Mesendoderm (in vitro differentiated cells): Measurements from ENCODE around the gene YPEL2.

Experiments
- DNase-seq: peaks from one replicate; pipeline ENCODE4 v3.0.0; 2013
- H2AK5ac ChIP-seq: 2 replicates; pipeline ENCODE4 v1.6.1; 2013; ENCODE audit warnings: low read length, inconsistent platforms
- H2BK120ac ChIP-seq: 2 replicates; pipeline ENCODE4 v1.6.1; 2013; ENCODE audit warnings: low read depth, mild to moderate bottlenecking, low read length, moderate library complexity, mixed read lengths
- H2BK15ac ChIP-seq: replicated peaks from 2 replicates; pipeline ENCODE4 v1.6.1; 2013; ENCODE audit warnings: low read depth, mild to moderate bottlenecking, moderate library complexity
- H2BK5ac ChIP-seq: 2 replicates; pipeline ENCODE4 v1.6.1; 2013; ENCODE audit warnings: low read length, inconsistent platforms
- H3K18ac ChIP-seq: 2 replicates; pipeline ENCODE4 v1.6.1; 2013; ENCODE audit warnings: mild to moderate bottlenecking, low read length, mixed read lengths
- H3K23ac ChIP-seq: one replicate; pipeline ENCODE4 v1.6.1; 2013; ENCODE audit warnings: low read length
- H3K27ac ChIP-seq: 2 replicates; pipeline ENCODE4 v1.5.1; 2013; ENCODE audit warnings: low read depth, mild to moderate bottlenecking, inconsistent platforms, low read length, moderate library complexity
- H3K27me3 ChIP-seq: 2 replicates; pipeline ENCODE4 v1.6.1; 2013; ENCODE audit warnings: low read length, control low read depth, mild to moderate bottlenecking, inconsistent platforms; ENCODE audit not compliant: insufficient read depth, poor library complexity
- H3K36me3 ChIP-seq: 2 replicates; pipeline ENCODE4 v1.6.1; 2013; ENCODE audit warnings: low read length, inconsistent platforms; ENCODE audit not compliant: control insufficient read depth, insufficient read depth
- H3K4ac ChIP-seq: one replicate; pipeline ENCODE4 v1.6.1; 2013; ENCODE audit warnings: low read depth, mild to moderate bottlenecking, low read length, moderate library complexity
- H3K4me1 ChIP-seq: 2 replicates; pipeline ENCODE4 v1.6.1; 2013; ENCODE audit warnings: low read depth, low read length, inconsistent platforms; ENCODE audit not compliant: control insufficient read depth
- H3K4me2 ChIP-seq: 2 replicates; pipeline ENCODE4 v1.6.1; 2013; ENCODE audit warnings: low read length
- H3K4me3 ChIP-seq: 2 replicates; pipeline ENCODE4 v1.5.1; 2013; ENCODE audit warnings: mild to moderate bottlenecking, low read length
- H3K56ac ChIP-seq: one replicate; pipeline ENCODE4 v1.6.1; 2013; ENCODE audit warnings: low read length
- H3K79me1 ChIP-seq: 2 replicates; pipeline ENCODE4 v1.6.1; 2013; ENCODE audit warnings: low read length, inconsistent platforms
- H3K79me2 ChIP-seq: 2 replicates; pipeline ENCODE4 v1.6.1; 2013; ENCODE audit warnings: mild to moderate bottlenecking, low read length; ENCODE audit not compliant: control insufficient read depth, insufficient read depth
- H3K9ac ChIP-seq: 2 replicates; pipeline ENCODE4 v1.6.1; 2013; ENCODE audit warnings: low read length, inconsistent platforms
- H4K5ac ChIP-seq: one replicate; pipeline ENCODE4 v1.6.1; 2013; ENCODE audit warnings: low read length
- H4K8ac ChIP-seq: one replicate; pipeline ENCODE4 v1.6.1; 2013; ENCODE audit warnings: low read depth, mild to moderate bottlenecking, control low read depth, low read length, moderate library complexity
- WGBS: extraction: QIAGEN DNeasy Blood & Tissue Kit; methylation state at CpG from one replicate; pipeline ENCODE4 v1.1.7; 2013; ENCODE audit warnings: low lambda C conversion rate, missing lambda C conversion rate; ENCODE audit not compliant: insufficient coverage; ENCODE audit errors: extremely low coverage; 5-methylcytosine and 5-hydroxymethylcytosine counted together

The YPEL2 gene

DNA sequence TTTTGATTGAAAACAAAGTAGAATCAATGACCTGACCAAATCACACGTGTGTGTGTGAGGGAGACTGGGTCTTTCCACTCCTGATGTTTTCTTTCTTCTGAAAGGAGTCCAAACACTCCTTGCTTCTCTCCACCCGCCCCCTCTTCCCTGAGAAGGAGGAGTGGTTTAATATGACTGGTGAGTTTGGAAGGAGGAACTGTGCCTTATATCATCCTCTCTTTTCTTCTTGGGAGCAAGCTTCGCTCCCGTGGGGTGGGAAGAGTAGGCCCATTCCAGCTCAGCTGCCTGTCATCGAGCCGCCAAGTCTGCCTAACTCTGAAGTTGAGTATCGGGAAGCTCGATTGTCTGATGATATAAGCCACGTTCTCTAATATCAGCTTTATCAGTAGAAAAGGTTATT, 96.5 kb downstream of the YPEL2 start:
- H2BK120ac ChIP-seq: no peak overlapping the region
- no peaks in the 10 kb centered on the region for H3K79me1 ChIP-seq
- no peaks in the 10 kb centered on the region for H3K79me2 ChIP-seq
- H2AK5ac ChIP-seq: no peak overlapping the region
- H3K4me3 ChIP-seq: no peak overlapping the region
- H3K36me3 ChIP-seq: no peaks in the 10 kb centered on the region
- no peak overlapping the region for H3K56ac ChIP-seq
- DNase-seq: no peak
- H3K4me1 ChIP-seq: peaks cover 19% of the 10 kb centered on the region
- no CpG with 5 or more reads among the region's 9 CpGs for WGBS
- H3K9ac ChIP-seq: no peak overlapping the region
- H2BK5ac ChIP-seq: no peak overlapping the region
- no peak overlapping the region for H3K4me2 ChIP-seq
- H4K5ac ChIP-seq: no peak overlapping the region
- no peak overlapping the region for H4K8ac ChIP-seq
- no peak overlapping the region for H3K27ac ChIP-seq
- H3K4ac ChIP-seq: no peak overlapping the region
- H3K23ac ChIP-seq: no peak overlapping the region
- no peaks in the 10 kb centered on the region for H3K27me3 ChIP-seq
- no peak overlapping the region for H2BK15ac ChIP-seq
- no peak overlapping the region for H3K18ac ChIP-seq

- no peak overlapping the region for H4K8ac ChIP-seq
- H3K36me3 ChIP-seq: no peaks in the 10 kb centered on the region
- H2BK5ac ChIP-seq: no peak overlapping the region
- H3K56ac ChIP-seq: no peak overlapping the region
- H3K4ac ChIP-seq: no peak overlapping the region
- H3K4me2 ChIP-seq: no peak overlapping the region
- H3K9ac ChIP-seq: no peak overlapping the region
- H2AK5ac ChIP-seq: no peak overlapping the region
- no peak overlapping the region for H2BK15ac ChIP-seq
- H3K4me1 ChIP-seq: peaks cover 12% of the 10 kb centered on the region
- H3K27me3 ChIP-seq: no peaks in the 10 kb centered on the region
- H3K23ac ChIP-seq: no peak overlapping the region
- WGBS: no CpG with 5 or more reads among the region's 6 CpGs
- H3K79me1 ChIP-seq: no peaks in the 10 kb centered on the region
- no peaks in the 10 kb centered on the region for H3K79me2 ChIP-seq
- no peak for DNase-seq
- no peak overlapping the region for H4K5ac ChIP-seq
- H3K4me3 ChIP-seq: no peak overlapping the region
- H3K27ac ChIP-seq: no peak overlapping the region
- no peak overlapping the region for H3K18ac ChIP-seq
- H2BK120ac ChIP-seq: no peak overlapping the region
Observed at GRCh38 chr17:59428916-59429485, 97.5 kb downstream of the YPEL2 start.

DNA sequence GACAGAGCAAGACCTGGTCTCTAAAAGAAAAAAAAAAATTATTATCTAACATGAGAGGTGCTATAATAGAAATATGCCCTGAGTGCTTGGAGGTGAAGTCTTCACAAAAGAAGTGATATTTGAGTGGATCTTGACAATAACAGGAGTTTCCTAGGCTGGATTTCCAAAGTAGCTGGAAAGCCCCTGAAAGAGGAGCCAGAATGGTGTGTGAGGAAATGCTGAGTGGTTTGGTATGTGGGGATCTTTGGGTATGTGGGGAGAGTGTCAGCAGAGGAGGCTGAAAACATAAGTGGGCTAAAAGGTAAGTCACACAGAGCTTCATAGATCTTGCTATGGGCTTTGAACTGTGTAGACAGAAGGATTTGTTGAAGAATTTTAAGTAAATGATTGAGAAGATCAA, 100.1 kb downstream of the YPEL2 start:
- no peak overlapping the region for H4K8ac ChIP-seq
- H2AK5ac ChIP-seq: no peak overlapping the region
- H3K23ac ChIP-seq: no peak overlapping the region
- no peak overlapping the region for H3K9ac ChIP-seq
- H3K79me1 ChIP-seq: no peaks in the 10 kb centered on the region
- no peak overlapping the region for H3K27ac ChIP-seq
- H3K79me2 ChIP-seq: no peaks in the 10 kb centered on the region
- H3K4ac ChIP-seq: peak overlapping the region; percentile 27
- DNase-seq: no peak
- peak overlapping the region; percentile 5 for H3K18ac ChIP-seq
- H2BK15ac ChIP-seq: no peak overlapping the region
- no peak overlapping the region for H2BK120ac ChIP-seq
- peak overlapping the region; percentile 23 for H4K5ac ChIP-seq
- no peak overlapping the region for H3K56ac ChIP-seq
- no peak overlapping the region for H3K4me2 ChIP-seq
- H3K36me3 ChIP-seq: no peaks in the 10 kb centered on the region
- H2BK5ac ChIP-seq: no peak overlapping the region
- H3K4me3 ChIP-seq: no peak overlapping the region
- peaks cover 5% of the 10 kb centered on the region for H3K4me1 ChIP-seq
- H3K27me3 ChIP-seq: no peaks in the 10 kb centered on the region

DNA sequence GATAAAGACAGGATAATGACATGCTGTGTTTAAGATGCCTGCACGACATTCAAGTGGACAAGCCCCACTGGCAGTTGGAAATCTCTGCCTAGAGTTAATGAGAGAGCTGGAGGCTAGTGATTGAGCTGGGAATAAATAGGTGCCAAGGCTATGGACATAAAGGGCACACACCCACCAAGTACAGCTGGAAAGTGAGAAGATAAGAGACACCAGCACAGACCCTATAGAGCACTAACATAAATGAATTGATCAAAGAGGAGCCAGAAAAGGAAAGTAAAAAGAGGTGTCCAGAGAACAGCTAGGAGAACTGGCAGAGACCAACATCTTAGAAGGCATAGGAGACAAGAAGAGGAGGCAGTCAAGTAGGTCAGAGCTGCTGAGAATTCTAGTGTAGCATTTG, 101.2 kb downstream of the YPEL2 start:
- no peaks in the 10 kb centered on the region for H3K36me3 ChIP-seq
- H3K79me2 ChIP-seq: no peaks in the 10 kb centered on the region
- no peak overlapping the region for H3K56ac ChIP-seq
- no peak for DNase-seq
- H2AK5ac ChIP-seq: no peak overlapping the region
- no peak overlapping the region for H3K23ac ChIP-seq
- no peak overlapping the region for H4K5ac ChIP-seq
- H3K9ac ChIP-seq: no peak overlapping the region
- H3K4me3 ChIP-seq: no peak overlapping the region
- WGBS: no CpG with 5 or more reads among the region's 1 CpG
- H3K18ac ChIP-seq: no peak overlapping the region
- no peak overlapping the region for H2BK15ac ChIP-seq
- no peak overlapping the region for H3K27ac ChIP-seq
- no peak overlapping the region for H3K4ac ChIP-seq
- H4K8ac ChIP-seq: no peak overlapping the region
- H3K79me1 ChIP-seq: no peaks in the 10 kb centered on the region
- H2BK120ac ChIP-seq: no peak overlapping the region
- no peak overlapping the region for H2BK5ac ChIP-seq
- H3K4me1 ChIP-seq: peaks cover 3% of the 10 kb centered on the region
- H3K4me2 ChIP-seq: no peak overlapping the region
- no peaks in the 10 kb centered on the region for H3K27me3 ChIP-seq

GRCh38 chr17:59433586-59433985, 102.1 kb downstream of the YPEL2 start:
- Histone ChIP-seq H3K27me3 (no peaks in the 10 kb centered on the region), H3K4ac (no peak overlapping the region), H2BK5ac (no peak overlapping the region), H3K18ac (no peak overlapping the region), H3K9ac (no peak overlapping the region), H3K27ac (no peak overlapping the region), H3K4me2 (no peak overlapping the region), H2BK120ac (no peak overlapping the region), H3K4me1 (peaks cover 3% of the 10 kb centered on the region), H3K79me1 (no peaks in the 10 kb centered on the region), H3K79me2 (no peaks in the 10 kb centered on the region), H3K4me3 (no peak overlapping the region), H2BK15ac (no peak overlapping the region), H4K5ac (no peak overlapping the region), H4K8ac (no peak overlapping the region), H2AK5ac (no peak overlapping the region), H3K23ac (no peak overlapping the region), H3K56ac (no peak overlapping the region), H3K36me3 (no peaks in the 10 kb centered on the region)
- no CpG with 5 or more reads among the region's 2 CpGs for WGBS
- DNase-seq: no peak

DNA sequence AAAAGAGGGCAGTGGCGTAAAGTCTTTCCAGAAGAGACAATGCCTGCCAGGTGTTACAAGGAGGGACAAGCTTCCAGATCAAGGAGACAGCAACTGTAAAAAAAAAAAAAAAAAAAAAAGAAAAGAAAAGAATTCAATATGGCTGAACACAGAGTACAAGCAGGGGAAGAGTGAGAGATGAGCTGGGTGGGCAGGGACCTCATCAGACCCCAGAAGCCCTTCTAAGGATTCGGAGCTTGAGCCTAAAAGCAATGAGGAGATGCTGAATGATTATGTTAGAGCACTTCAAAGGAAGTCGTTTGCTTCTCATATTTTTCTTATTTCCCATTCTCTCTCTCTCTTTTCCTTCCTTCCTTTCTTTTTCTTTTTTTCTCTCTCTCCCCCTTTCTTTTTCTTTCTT, 103.0 kb downstream of the YPEL2 start:
- no peaks in the 10 kb centered on the region for H3K79me1 ChIP-seq
- no CpG with 5 or more reads among the region's 3 CpGs for WGBS
- no peak overlapping the region for H2BK15ac ChIP-seq

More for the DNA sequence above, 103.0 kb downstream of the YPEL2 start:
- peaks cover 3% of the 10 kb centered on the region for H3K4me1 ChIP-seq
- no peaks in the 10 kb centered on the region for H3K27me3 ChIP-seq
- H2BK120ac ChIP-seq: no peak overlapping the region
- H3K27ac ChIP-seq: no peak overlapping the region
- H3K56ac ChIP-seq: no peak overlapping the region
- H2AK5ac ChIP-seq: no peak overlapping the region
- peak overlapping the region; percentile 23 for H3K18ac ChIP-seq
- no peaks in the 10 kb centered on the region for H3K79me2 ChIP-seq
- DNase-seq: no peak
- H2BK5ac ChIP-seq: no peak overlapping the region
- H3K4me3 ChIP-seq: no peak overlapping the region
- H3K4ac ChIP-seq: no peak overlapping the region
- H4K5ac ChIP-seq: no peak overlapping the region
- no peak overlapping the region for H4K8ac ChIP-seq
- H3K9ac ChIP-seq: no peak overlapping the region
- no peak overlapping the region for H3K4me2 ChIP-seq
- no peak overlapping the region for H3K23ac ChIP-seq
- no peaks in the 10 kb centered on the region for H3K36me3 ChIP-seq
